NOMO-1 treated with DMSO at 0.1 percent for 48 hours (cell line): ENCODE data around the gene ACAP3.
A peak's percentile ranks its signal among the peaks of the same experiment; 100 is the strongest.

Experiments
- DNase-seq: peaks from one replicate; lab custom pipeline; 2025; ENCODE audit not compliant: unreplicated experiment; lab: John Stamatoyannopoulos, UW

The ACAP3 gene, protein sequence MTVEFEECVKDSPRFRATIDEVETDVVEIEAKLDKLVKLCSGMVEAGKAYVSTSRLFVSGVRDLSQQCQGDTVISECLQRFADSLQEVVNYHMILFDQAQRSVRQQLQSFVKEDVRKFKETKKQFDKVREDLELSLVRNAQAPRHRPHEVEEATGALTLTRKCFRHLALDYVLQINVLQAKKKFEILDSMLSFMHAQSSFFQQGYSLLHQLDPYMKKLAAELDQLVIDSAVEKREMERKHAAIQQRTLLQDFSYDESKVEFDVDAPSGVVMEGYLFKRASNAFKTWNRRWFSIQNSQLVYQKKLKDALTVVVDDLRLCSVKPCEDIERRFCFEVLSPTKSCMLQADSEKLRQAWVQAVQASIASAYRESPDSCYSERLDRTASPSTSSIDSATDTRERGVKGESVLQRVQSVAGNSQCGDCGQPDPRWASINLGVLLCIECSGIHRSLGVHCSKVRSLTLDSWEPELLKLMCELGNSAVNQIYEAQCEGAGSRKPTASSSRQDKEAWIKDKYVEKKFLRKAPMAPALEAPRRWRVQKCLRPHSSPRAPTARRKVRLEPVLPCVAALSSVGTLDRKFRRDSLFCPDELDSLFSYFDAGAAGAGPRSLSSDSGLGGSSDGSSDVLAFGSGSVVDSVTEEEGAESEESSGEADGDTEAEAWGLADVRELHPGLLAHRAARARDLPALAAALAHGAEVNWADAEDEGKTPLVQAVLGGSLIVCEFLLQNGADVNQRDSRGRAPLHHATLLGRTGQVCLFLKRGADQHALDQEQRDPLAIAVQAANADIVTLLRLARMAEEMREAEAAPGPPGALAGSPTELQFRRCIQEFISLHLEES

DNA sequence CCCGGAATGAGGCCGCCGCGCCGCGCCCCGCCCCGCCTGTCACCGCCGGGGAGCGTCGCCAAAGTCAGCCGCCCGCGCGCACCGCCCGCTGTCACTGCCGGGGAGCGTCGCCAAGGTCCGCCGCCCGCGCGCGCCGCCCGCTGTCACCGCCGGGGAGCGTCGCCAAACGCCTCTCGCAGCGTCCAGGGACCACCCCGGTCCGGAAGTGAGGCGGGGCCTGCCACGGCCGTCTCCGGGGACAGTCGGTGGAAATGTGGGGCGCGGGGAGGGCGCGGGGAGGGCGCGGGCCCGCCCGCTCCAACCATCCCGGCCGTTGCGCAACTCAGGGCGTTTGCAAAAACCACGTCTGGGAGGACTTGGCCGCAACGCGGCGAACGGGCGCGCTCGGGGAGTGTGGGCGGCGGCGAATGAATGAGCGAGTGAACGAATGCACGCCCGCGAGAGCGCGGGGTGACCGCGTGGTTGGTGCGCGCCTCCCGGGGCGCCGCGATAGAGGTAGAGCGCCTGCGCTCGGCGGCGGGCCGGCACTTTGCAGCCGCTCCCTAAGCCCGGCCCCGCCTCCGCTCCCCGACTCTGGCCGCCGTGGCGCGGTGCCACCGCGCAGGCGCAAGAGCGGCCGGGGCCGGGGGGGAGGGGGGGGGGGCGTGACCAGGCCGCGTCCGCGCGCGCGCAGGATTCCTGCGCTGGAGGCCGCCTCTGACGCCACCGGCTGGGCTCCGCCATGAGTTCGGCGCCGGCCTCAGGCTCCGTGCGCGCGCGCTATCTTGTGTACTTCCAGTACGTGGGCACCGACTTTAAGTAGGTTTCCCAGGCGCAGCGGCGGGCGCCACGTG lies at the start of gene ACAP3, which contains the start of gene PUSL1:
TSS of gene ACAP3 (minus strand) at position 8 of the 833 bp plus-strand sequence. CDS start 115 bp downstream, outside the sequence.
TSS of gene PUSL1 (plus strand) at position 675 of the 833 bp plus-strand sequence. CDS start at position 722, 47 bp downstream.
- DNase-seq: peak; percentile 92

DNA sequence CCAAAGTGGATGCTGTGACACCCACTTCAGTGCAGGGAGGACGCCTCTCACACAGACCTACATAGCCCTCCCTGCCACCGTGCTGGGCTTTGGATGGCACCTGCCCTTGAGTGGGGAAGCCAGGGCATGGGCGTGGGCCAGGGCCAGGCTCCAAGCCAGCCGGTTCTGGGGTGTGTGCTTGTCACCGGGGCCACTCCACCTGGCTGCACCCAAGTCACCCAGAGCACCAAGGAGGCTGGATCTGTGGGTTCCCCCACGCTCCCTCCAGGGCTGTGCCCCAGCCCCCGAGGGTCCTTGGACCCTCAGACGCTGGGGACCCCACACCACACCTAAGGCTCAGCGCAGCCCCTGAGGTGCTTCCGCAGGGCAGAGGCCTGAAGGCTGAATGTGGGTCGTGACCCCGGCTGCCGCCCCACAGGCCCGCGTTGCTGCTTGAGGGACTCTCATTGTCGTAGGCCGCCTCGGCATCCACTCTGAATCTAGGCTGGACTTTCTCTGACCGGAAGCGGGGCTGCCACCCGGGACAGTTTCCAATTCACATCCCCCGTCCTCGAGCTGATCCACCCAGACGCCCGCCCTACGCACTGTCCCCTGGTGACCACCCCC lies 49.2 kb upstream of the ACAP3 start:
- DNase-seq: no peak

DNA sequence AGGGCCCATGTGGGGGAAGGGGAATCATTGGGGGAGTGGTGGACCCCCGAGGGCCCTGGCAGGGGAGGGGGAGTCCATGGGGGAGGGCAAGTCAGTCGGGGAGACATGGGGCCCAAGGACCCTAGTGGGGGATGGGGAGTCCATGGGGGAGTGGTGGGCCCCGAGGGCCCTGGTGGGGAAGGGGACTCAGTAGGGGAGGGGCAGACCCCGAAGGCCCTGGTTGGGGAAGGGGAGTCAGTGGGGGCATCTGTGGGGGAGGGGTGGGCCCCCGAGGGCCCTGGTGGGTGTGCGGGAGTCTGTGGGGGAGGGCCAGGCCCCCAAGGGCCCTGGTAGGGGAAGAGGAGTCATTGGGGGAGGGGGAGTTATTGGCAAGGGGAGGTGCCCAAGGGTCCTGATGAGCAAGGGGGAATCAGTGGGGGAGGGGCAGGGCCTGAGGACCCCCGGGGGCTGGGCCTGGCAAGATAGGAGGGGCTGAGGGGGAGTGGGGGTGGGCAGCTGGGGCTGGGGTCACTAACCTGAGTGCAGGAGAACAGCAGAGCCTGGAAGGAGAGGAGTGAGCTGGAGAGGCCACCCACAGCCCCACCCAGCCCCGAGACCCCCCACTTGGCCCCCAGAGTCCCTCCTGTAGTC lies 48.6 kb upstream of the ACAP3 start:
- no peak for DNase-seq

DNA sequence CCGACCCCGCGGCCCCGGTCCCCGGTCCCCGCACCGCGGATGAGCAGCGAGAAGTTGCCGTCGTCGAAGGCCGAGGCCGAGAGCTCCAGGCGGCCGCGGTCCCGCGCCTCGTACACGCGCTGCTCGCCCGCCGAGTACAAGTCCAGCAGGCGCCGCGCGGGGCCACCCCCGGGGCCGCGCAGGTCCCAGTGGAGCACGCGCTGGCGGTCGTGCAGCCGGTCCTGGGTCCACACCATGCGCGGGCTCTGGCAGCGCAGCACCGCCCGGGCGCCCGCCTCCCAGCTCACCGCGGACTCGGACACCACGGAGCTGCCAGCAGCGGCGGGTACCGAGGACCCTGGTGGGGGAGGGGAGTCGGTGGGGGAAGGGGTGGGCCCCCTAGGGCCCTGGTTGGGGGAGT lies 47.7 kb upstream of the ACAP3 start:
- DNase-seq: peak; percentile 32

DNA sequence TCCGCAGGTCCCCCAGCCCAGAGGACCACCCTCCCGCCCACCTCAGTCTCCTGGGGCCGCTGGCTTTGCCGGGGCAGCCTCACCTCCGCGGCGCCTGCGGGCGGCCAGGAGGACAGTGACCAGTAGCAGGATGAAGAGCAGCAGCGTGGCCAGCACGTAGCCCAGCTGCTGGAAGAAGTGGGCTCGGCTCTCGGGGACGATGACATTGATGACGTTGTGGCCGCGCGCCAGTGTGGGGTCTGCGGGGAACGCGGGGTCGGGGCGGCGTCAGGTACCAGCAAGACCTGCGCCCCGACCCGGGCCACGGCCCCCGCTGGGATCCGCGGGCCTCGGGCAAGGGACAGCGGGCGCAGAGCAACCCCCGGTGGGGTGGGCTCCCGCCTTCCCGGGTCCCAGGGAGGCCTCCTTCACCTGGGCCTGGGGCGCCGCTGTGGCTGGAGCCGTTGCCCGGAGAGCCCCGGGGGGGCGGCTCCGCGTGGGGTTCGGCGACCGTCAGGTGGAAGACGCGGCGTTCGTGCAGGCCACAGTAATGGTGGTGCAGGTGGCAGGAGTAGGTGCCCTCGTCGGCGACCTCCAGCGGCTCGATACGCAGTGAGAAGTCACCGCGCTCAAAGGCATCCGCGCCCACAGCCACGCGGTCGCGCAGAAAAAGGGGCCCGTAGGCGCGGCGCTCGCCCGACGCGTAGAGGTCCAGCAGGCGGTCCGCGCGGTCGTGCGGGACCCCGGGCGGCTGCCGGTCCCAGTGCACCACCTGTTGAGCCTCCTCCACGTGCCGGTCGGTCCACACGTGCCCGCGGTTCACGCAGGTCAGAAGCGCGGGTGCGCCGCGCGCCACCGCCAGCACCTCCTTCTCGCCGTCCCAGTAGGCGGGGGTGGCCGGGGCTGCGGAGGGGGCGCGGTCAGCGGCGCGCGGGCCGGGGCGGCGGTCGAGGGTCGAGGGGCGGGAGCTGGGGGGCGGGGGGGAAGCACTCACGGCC lies 46.8 kb upstream of the ACAP3 start:
- DNase-seq: no peak

DNA sequence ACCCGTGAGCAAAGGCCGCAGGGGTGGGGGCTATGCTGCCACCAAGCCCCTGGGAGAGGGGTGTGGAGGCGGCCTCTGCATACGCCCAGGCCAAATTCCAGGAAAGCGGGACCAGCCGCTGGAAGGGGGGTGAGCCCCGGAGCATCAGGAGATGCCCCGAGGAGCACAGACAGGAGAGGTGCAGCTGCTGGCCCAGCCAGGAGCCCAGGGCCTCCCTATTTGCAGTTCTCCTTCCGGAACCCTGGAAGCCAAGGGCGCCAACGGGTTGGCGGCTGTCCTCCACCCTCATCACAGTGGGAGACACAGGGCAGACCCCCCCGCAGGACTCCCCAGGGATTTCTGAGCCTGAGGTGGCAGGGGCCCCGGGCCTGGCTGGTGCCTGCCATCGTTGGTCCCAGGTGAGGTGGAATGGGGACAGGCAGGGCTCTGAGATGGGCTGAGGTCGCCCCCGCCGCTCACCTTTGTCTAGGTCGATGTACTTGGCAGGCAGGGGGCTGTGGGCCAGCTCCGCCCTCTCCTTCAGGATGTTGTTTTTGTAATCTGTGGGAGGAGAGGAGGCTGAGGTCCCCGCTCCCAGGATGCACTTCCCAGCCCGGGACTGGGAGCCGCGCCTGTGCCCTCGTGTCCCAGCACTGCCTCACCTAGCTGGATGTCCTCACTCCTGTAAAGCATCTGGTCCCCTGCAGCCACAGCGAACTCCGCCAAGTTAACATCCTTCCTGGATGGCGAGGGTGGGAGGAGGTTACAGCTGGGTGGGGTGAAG lies 45.8 kb upstream of the ACAP3 start:
- DNase-seq: no peak

DNA sequence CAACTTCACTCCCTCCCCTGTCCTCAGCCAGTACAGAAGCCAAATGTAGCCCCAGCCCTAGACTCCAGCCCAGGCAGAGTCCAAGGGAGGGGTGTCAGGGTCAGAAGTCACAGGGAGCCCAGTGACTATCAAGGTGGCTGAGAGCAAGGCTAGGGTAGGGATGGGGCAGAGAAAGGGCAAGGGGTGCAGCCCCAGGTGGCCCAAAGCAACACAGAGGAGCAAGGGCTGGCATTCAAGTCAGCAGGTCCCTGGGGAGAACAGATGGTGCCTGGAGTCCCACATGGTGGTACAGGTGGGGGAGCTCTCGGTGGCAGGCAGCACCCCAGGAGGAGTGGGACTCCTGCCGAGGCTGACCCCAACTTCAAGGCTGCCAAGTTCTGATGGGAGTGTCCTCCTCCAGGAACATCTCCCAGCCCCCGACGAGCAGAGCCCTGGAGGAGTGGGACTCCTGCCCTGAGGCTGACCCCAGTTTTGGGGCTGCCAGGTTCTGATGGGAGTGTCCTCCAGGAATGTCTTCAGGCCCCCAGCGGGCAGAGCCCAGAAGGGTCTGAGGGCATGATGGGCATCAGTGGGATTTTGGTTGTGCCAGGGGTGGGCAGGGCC lies 45.2 kb upstream of the ACAP3 start:
- no peak for DNase-seq

DNA sequence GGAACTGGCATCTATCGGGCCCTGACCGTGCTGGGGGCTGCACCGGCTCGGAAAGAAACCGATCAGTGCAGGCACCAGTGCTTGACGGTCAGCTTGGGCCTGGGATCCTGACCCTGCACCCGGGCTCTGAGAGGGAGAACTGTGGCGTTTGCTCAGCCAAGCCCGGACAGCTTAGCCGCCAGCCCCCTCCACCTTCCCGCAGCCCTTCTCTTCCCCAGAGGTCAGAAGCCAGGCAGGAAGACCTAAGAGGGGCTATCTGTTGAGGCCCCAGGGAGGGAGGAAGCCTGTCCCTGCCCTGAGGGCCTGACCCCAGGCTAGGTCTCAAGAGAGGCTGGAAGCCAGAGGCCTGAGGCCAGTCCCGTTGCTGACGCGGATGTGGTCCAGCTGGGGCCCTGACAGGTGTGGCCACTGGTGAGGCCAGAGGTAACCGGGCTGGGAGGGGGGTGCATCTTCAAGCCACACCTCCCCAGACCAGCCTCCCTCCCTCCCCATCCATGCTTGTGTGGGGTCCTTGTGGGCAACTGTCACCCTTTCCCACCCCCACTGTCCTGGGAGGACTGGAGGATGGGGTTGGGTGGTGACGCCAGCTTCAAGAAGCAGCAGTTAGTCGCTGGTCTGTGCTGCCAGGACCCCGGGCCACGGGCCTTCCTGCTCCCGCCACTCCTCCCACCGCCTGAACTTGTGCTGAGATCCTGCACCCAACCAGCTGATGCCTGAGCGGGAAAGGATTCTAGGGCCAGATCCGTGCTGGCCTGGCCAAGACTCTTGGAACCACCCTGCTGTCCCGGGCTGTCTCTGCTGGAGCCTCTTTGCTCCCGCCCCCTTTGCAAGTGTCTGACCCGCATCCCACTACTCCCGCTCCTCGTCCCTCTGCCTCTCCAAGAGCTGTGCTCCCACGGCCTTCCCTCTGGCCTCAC lies 44.0 kb upstream of the ACAP3 start:
- no peak for DNase-seq

DNA sequence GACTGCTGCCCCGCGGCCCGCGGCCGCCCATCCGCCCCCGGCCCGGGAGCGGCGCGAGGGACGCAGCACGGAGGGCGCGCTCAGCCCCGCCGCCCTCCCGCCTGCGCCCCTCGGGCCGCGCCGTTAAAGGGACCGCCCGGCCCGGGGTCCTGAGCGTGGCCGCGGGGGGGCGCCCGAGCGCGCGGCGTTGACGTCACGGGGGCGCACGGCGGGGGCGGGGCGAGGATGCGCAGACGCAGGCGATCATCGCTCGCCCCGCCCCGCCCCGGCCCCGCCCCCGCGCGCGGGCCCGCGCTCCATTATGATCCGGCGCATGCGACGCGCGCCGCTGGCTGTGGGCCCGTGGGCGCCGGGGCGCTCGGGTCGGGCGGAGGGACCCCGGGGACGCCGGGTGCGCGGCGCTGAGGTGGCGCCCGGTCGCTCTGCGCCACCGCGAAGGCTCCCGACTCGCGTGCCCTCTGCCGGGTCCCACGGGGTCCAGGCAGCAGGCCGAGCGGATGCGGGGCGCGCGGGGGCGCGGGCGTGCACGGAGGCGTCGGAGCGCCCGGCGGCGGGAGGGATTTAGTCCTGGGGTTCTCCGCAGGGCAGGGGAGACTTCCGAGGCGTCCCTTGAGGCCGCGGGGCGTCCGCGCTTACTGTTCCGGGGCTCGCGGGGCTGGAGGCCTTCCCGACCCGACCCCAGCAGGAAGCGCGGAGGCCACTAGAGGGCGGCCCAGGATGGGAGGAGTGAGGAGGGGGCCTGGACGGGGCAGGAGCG lies 41.7 kb upstream of the ACAP3 start, which contains the start of gene DVL1:
TSS of gene DVL1 (minus strand) at position 163 of the 757 bp plus-strand sequence. CDS start 353 bp downstream, outside the sequence.
- DNase-seq: peak; percentile 46

DNA sequence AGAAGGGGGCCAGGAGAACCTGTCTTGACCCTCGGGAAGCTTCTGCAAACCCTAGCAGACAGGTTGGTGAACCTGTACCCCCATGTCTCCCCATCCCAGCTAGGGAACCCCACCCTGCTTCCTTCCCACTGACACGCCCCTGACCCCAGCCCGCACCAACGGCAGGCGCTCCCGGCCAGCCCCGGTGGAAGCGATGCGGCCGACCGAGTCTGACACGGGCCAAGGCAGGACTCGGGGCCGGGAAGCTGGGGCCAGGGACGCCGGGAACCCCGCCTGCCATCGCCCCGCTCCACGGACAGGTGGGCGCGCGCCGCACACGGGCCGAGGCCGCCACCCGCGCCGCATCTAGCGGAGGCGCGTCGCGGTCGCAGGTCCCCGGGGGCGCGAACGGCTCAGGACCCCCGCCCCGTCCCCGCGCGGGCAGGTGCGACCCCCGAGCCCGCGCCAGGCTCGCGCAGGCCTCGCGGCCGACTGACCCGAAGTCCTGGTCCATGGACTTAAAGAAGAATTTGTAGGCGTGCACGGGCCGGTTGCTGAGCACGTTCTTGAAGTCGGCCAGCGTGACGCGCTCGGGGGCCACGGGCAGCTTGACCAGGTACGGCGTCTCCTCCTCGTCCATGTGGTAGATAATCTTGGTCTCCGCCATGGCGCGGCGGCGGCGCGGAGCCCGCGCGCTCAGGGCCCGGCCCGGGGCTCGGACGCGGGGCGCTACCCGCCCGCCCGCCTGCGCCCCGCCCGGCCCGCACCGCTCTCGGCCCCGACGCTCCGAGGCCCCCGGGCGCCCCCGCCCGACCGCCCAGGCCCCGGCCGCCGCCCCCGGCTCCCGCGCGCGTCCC lies 40.9 kb upstream of the ACAP3 start:
- DNase-seq: no peak

DNA sequence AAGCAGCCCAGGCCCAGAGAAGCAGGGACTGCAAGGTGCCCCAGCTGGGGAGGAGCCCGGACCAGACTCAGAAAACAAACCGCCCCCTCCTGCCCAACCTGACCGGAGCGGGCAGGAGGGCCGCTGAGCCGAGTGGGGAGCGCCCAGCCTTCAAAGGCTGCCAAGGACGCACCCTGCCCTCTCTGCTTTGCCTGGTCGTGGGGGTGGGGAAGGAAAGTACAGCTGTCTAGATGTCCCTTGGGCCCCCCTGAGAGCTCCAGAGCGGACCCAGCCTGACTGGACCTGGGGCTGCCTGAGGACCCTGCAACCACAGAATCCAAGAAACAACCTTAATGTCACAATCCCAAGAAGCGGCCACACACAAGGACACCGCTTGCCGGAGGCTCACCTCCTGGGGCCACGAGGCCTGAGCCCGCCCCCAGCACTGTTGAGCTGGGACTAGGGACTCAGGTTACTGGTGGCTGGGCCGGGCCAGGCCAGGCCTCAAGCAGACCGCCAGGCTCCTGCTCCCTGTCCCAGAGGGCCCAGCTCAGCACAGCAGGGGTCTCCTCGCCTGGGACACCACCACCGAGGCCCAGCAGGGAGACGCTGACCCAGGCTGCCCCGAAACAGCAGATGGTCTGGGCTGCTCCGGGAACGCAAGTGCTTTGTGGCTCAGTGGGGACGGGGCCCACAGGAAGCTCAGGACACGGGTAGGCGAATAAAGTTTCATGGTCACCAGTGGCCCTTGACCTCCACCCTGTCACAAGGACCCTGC lies 40.1 kb upstream of the ACAP3 start:
- no peak for DNase-seq

DNA sequence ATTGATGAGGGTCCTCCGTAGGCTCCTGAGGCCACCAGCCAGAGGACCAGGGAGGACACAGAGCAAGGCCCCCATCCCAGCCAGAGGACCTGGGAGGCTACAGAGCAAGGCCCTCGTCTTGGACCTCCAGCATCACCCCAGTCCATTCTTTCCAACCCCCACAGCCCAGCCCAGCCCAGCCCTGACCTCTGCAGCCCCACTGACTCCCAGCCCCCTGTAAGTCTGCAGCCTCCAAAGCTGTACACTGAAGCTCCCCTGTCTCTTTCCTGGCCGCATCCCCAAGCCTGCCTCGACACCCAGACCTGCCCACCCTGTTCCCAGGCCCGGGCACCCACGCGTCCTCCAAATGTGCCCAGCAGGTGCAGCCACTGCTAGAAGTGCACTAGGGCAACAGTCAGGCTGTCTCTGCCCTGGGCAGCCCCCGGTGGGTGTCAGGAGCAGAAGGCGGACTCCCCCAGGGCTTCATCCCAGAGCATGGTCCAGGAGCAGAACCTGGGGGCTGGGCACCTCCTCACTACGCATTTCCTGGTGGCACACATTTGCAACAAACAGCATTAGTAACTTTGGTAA lies 39.4 kb upstream of the ACAP3 start:
- no peak for DNase-seq

DNA sequence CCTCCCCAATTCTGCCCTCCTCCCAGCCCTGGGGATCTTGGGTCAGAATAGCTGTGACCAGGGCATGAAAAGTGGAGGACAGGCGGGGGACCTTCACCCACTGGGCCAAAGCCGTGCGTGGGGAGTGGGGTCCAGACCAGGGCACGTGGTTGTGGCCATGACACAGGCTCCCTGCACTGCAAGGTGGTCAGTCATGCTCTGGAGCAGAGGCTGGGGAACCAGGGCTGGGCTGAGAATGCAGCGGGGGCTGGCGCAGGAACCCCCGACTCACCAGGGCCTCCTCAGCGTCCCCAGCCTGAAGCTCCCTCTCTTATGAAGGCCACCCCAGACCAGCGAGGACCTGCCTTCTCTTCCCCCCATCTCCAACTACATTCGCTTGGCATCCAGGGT lies 38.8 kb upstream of the ACAP3 start:
- no peak for DNase-seq

DNA sequence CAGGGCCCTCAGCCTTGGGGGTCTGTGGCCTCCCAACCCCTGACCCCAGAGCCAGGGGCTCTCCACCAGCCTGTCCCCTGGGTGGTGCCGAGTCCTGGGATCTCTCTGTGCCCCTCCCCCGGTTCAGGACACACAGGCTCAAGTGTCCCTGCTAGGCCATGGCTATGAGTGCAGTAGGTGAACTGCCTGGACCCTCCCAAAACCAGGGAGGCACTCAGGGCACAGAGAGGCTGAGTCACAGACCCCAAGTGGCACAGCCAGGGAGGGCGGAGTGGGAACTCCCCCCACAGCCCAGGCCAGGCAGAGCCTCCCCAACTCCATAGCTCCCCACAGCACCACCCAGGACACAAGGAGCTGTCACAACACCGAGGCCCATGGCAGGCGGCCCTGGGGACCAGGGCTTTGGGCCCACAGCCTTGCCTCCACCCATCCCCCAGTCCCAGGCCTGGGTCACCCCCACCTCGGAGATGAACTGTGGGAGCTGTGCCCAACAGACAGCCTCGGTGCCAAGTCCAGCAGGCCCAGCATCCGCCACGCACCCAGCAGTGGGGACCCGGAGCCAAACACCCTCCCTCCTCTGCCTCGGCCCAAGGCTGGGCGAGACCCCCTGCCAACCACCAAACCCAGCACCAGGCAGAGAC lies 38.2 kb upstream of the ACAP3 start:
- DNase-seq: no peak
